GM12874 (cell line): ENCODE measurements around the gene GRIN1.

Experiments used
- TF ChIP-seq, protein P1 (sequence below): IDR thresholded peaks from 2 replicates; pipeline ENCODE4 v1.5.1; 2011; ENCODE audit warnings: low read depth, mild to moderate bottlenecking, control low read depth, low read length, moderate library complexity; ENCODE audit not compliant: insufficient read depth

GRIN1 gene

DNA sequence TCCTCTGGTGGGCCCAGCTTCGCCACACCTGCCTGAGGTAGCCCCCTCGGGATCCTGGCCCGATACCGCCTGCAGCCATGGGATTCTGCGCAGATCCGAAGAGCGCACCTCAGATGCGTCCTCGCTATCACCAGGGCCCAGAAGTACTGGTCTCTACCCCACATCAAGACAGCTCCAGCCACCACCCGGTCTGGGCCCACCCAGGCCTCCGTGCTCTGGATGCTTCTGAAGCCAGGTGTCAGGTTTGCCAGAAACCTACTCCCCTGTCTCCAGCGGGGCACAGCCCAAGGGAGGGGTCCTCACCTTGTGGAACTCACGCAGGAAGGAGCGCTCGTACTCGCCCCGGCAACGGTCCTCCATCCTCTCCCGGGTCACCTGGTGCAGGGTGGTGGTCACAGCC, 47.0 kb downstream of the GRIN1 start:
- TF ChIP-seq, protein P1, sequence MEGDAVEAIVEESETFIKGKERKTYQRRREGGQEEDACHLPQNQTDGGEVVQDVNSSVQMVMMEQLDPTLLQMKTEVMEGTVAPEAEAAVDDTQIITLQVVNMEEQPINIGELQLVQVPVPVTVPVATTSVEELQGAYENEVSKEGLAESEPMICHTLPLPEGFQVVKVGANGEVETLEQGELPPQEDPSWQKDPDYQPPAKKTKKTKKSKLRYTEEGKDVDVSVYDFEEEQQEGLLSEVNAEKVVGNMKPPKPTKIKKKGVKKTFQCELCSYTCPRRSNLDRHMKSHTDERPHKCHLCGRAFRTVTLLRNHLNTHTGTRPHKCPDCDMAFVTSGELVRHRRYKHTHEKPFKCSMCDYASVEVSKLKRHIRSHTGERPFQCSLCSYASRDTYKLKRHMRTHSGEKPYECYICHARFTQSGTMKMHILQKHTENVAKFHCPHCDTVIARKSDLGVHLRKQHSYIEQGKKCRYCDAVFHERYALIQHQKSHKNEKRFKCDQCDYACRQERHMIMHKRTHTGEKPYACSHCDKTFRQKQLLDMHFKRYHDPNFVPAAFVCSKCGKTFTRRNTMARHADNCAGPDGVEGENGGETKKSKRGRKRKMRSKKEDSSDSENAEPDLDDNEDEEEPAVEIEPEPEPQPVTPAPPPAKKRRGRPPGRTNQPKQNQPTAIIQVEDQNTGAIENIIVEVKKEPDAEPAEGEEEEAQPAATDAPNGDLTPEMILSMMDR = no peak

DNA sequence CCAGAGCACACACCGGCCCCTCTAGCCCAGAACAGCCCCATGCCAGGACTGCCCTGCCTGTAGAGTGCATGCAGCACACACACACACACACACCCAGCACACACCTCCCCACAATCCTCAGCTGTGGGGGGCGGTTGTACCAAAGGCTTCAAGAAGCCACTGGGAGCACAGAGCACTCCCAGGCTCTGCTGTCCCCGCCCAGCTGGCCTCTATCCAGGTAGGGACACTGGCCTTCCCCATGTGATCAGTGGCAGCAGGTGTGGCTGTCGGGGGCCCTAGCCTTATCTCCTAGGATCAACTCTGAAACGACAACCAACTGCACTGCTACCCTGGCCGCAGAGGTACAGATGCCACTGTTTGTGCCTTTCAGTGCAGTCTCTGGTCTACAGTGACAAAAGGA, 47.4 kb downstream of the GRIN1 start:
- TF ChIP-seq, protein P1 = no peak

DNA sequence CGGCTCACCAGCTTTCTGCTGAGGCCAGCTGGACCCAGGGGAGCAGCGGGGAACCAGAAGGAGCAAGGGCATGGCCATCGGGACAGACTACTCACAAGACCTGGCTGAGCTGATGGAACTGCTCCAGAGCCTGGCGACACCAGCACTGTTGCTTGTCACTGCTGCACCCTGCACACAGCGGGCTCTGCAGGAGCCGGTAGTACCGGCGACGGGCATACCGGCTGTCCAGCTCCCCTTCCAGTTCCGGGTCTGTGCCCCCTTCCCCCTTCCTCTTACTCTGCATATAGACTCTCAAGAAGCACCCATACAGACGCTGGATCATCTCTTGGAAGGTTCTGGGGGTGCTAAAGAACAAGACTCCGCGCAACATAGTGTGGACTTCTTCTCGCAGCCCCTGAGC, 48.4 kb downstream of the GRIN1 start:
- TF ChIP-seq, protein P1 = no peak

DNA sequence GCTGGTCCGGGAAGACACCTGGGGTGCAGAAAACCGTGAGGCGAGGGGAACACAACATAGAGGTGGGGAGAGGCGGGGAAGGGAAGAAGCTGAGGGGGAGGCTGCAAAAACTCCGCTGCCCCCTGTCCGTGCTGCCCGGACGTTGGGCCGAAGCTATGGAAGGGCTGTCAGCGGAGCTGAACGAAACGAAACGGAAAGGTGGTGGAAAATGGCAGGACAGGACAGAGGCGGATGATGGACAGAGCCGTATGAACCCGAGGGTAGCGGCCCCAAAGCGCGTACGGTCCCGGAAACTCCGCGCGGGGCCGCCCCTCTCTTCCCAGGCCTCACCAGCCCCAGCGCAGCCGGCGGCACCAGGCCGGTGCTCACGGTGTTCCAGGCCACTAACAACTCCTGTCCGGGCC, 49.1 kb downstream of the GRIN1 start:
- TF ChIP-seq, protein P1 = no peak

DNA sequence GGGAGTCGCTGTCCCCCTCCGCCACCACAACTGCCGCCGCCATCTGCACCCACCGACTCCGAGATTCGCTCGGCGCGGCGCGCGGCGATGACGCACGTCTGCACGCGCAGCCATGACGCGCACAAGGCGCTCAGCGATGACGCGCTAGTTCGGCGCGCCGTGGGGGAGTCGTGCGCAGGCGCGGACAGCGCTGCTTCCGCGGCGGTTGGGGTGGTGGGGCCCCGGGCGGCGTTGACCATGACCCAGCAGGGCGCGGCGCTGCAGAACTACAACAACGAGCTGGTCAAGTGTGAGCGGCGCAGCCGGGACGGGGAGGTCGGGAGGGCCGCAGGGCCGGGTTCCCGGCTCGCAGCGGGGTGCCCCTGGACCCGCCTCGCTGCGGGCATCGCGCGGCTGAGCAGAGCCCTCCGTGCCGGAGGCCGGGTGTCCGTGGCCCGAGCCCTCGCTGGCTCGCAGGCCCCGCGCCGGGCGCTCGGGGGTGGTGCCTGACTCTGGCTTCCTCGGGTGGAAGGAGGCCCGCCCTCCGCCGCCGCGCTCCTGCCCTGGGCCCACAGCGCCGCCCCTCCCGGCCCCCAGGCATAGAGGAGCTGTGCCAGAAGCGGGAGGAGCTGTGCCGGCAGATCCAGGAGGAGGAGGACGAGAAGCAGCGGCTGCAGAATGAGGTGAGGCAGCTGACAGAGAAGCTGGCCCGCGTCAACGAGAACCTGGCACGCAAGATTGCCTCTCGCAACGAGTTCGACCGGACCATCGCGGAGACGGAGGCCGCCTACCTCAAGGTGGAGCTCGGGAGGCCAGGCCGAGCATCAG, 49.7 kb downstream of the GRIN1 start, which contains the start of the genes ANAPC2 and SSNA1:
Gene ANAPC2, minus strand, starts transcription at position 71 of the 807 bp plus-strand sequence. Its CDS starts 28 bp downstream, at position 43.
Gene SSNA1, plus strand, starts transcription at position 187 of the 807 bp plus-strand sequence. Its CDS starts 51 bp downstream, at position 238.
- TF ChIP-seq, protein P1 = peak; percentile 61

DNA sequence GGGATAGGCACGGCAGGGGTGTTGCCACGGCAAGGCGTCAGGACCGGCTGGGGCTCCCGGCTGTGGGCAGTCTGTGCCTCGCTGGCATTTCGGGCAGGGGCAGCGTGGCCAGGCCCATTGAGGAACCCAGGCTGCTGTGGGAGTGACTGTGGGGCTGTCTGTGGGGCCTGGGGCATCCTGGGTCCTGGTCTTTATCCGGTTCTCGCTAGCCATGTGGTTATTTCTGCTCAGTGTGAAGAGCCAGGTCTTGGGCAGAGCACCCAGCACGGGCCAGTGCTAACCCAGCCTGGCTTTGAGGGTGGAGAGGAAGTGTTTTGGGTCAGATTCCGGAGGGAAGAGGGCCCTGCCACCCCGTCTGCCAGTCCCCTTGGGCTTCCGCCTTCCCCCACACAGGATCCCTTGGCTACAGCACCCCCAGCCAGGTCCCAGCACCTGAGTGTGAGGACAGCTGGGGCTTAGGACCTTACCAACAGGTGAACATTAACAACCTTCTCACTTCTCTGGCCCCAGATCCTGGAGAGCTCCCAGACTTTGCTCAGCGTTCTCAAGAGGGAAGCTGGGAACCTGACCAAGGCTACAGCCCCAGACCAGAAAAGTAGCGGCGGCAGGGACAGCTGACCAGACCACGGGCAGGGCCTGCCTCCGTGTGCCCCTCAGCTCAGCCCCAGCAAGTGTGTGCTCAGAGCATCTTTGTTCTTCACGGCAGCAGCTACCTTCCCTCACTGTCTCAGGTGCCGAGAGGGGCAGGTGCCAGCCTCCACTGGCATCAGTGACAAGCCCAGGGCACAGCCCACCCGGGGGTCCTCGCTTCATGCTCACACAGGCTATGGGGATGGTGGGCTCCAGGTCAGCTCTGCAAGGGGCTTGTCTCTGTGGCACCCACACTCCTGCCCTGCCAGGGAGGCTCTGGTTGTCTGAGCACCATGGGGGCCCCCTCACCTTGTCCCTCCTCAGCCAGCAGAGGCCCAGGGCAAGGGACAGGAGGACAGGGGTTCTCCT, 50.6 kb downstream of the GRIN1 start:
- TF ChIP-seq, protein P1 = no peak

DNA sequence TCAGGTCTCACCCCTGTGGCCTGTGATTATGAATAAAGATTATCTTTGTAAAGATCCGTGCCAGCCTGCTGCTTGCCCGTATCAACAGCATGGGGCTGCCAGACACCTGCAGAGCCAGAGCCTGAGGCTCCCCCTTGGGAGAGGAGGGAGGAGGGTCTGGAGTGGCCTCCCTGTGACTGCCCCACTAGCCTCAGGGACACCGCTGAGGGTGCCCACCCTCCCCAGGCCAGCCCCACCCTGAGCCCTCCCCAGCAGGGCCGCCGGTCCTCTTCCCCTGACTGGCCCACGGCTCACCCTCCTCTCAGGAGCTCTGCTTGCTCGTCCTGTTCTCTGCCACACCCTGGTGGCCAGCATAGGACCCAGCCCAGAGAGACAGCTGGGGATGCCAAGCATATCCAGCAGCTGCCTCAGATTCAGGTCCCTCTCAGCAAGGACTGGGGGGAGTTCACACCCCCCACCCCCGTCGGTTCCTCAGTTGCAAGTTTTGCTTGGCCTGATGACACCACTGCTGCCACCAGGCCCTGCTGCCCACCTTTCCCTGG, 51.4 kb downstream of the GRIN1 start:
- TF ChIP-seq, protein P1 = no peak
